ENCODE results near the gene TCP11L1.
"Not testable (repeated sequence)": the region's sequence is repeated elsewhere in the genome, so short reads cannot be mapped to it uniquely, and the experiment has no call there.

TCP11L1 gene

GRCh38 chr11:33035011-33035410 is 4.4 kb upstream of the TCP11L1 start:
- DNase-seq = no peak

- DNase-seq = peak; percentile 51
Observed at GRCh38 chr11:33040033-33040861, 875 bp downstream of the TCP11L1 start.

- DNase-seq = no peak
Observed at GRCh38 chr11:33040862-33041453, 1.6 kb downstream of the TCP11L1 start.

GRCh38 chr11:33043221-33043830 is 4.0 kb downstream of the TCP11L1 start:
- DNase-seq = no peak

- no peak for DNase-seq
Observed at GRCh38 chr11:33044285-33044756, 4.9 kb downstream of the TCP11L1 start.

GRCh38 chr11:33045551-33046255 is 6.3 kb downstream of the TCP11L1 start:
- DNase-seq = no peak

- not testable (repeated sequence) for DNase-seq
Observed at GRCh38 chr11:33048701-33049100, 9.3 kb downstream of the TCP11L1 start.

GRCh38 chr11:33049565-33050408 is 10.4 kb downstream of the TCP11L1 start:
- peak; percentile 13 for DNase-seq

GRCh38 chr11:33052231-33052630 is 12.9 kb downstream of the TCP11L1 start:
- no peak for DNase-seq

- no peak for DNase-seq
Observed at GRCh38 chr11:33055375-33055774, 16.0 kb downstream of the TCP11L1 start.

- DNase-seq = no peak
Observed at GRCh38 chr11:33057284-33057683, 17.9 kb downstream of the TCP11L1 start.

- DNase-seq = no peak
Observed at GRCh38 chr11:33059331-33060007, 20.1 kb downstream of the TCP11L1 start.

- peak; percentile 52 for DNase-seq
Observed at GRCh38 chr11:33060271-33060670, 20.9 kb downstream of the TCP11L1 start.

- no peak for DNase-seq
Observed at GRCh38 chr11:33062137-33062536, 22.8 kb downstream of the TCP11L1 start.

- DNase-seq = no peak
Observed at GRCh38 chr11:33063326-33063881, 24.0 kb downstream of the TCP11L1 start.

GRCh38 chr11:33064033-33064825 is 24.9 kb downstream of the TCP11L1 start:
- no peak for DNase-seq

- DNase-seq = no peak
Observed at GRCh38 chr11:33064866-33065265, 25.5 kb downstream of the TCP11L1 start.

GRCh38 chr11:33065445-33066178 is 26.2 kb downstream of the TCP11L1 start:
- peak; percentile 64 for DNase-seq

GRCh38 chr11:33067294-33067693 is 27.9 kb downstream of the TCP11L1 start:
- no peak for DNase-seq
